H9 (cell line): ENCODE results near the gene LHFPL5. TPM values are rescaled to one million over a fixed set of nuclear protein-coding genes. Genes with fewer than 3 reads are reported as not detected.

Source experiments
- DNase-seq: peaks from one replicate; pipeline ENCODE4 v3.0.0-alpha.2; 2017
- H2AFZ ChIP-seq: one replicate; pipeline ENCODE4 v1.6.1; 2013; ENCODE audit warnings: mild to moderate bottlenecking, low read length, control low read depth, moderate library complexity
- H2AK5ac ChIP-seq: 2 replicates; pipeline ENCODE4 v1.6.1; 2013; ENCODE audit warnings: low read length, control low read depth, mixed read lengths; ENCODE audit not compliant: insufficient read length
- H2BK120ac ChIP-seq: one replicate; pipeline ENCODE4 v1.6.1; 2013; ENCODE audit warnings: low read depth, mild to moderate bottlenecking, low read length, control low read depth, inconsistent platforms; ENCODE audit not compliant: poor library complexity, severe bottlenecking
- H2BK12ac ChIP-seq: 2 replicates; pipeline ENCODE4 v1.6.1; 2013; ENCODE audit warnings: low read length, control low read depth, mixed read lengths, low read depth; ENCODE audit not compliant: insufficient read length
- H2BK15ac ChIP-seq: 2 replicates; pipeline ENCODE4 v1.6.1; 2013; ENCODE audit warnings: low read depth, low read length, control low read depth
- H2BK20ac ChIP-seq: one replicate; pipeline ENCODE4 v1.6.1; 2013; ENCODE audit warnings: low read depth, mild to moderate bottlenecking, low read length, control low read depth, inconsistent platforms; ENCODE audit not compliant: poor library complexity, severe bottlenecking
- H2BK5ac ChIP-seq: 2 replicates; pipeline ENCODE4 v1.6.1; 2013; ENCODE audit warnings: low read length, control low read depth, mixed read lengths; ENCODE audit not compliant: insufficient read length
- H3K14ac ChIP-seq: 2 replicates; pipeline ENCODE4 v1.6.1; 2013; ENCODE audit warnings: low read length, control low read depth; ENCODE audit not compliant: insufficient read depth
- H3K18ac ChIP-seq: 2 replicates; pipeline ENCODE4 v1.6.1; 2013; ENCODE audit warnings: low read depth, mild to moderate bottlenecking, mixed read lengths, low read length, control low read depth; ENCODE audit not compliant: insufficient read length
- H3K23ac ChIP-seq: 2 replicates; pipeline ENCODE4 v1.6.1; 2013; ENCODE audit warnings: low read length, control low read depth, mixed read lengths, low read depth; ENCODE audit not compliant: insufficient read length
- H3K23me2 ChIP-seq: 2 replicates; pipeline ENCODE4 v1.6.1; 2013; ENCODE audit warnings: low read depth, mild to moderate bottlenecking, mixed read lengths, low read length, control low read depth; ENCODE audit not compliant: insufficient read length, poor library complexity, severe bottlenecking
- H3K27ac ChIP-seq: 2 replicates; pipeline ENCODE4 v1.5.1; 2013; ENCODE audit warnings: low read length, control low read depth, mixed read lengths, low read depth; ENCODE audit not compliant: insufficient read length
- H3K27me3 ChIP-seq: 2 replicates; pipeline ENCODE4 v1.6.1; 2013; ENCODE audit warnings: low read length, control low read depth, inconsistent platforms; ENCODE audit not compliant: insufficient read depth
- H3K4ac ChIP-seq: 2 replicates; pipeline ENCODE4 v1.6.1; 2013; ENCODE audit warnings: low read depth, mild to moderate bottlenecking, control low read depth, inconsistent platforms, low read length, moderate library complexity
- H3K4me1 ChIP-seq: 2 replicates; pipeline ENCODE4 v1.6.1; 2013; ENCODE audit warnings: low read length, control low read depth, inconsistent platforms; ENCODE audit not compliant: insufficient read depth
- H3K4me2 ChIP-seq: 2 replicates; pipeline ENCODE4 v1.6.1; 2013; ENCODE audit warnings: low read length, control low read depth, mixed read lengths; ENCODE audit not compliant: insufficient read length, insufficient read depth
- H3K56ac ChIP-seq: 2 replicates; pipeline ENCODE4 v1.6.1; 2013; ENCODE audit warnings: low read depth, mild to moderate bottlenecking, mixed read lengths, low read length, control low read depth; ENCODE audit not compliant: insufficient read length
- H3K79me1 ChIP-seq: 2 replicates; pipeline ENCODE4 v1.6.1; 2013; ENCODE audit warnings: low read depth, mild to moderate bottlenecking, moderate library complexity, low read length, control low read depth, inconsistent platforms; ENCODE audit not compliant: insufficient read depth, poor library complexity, severe bottlenecking
- H3K79me2 ChIP-seq: 2 replicates; pipeline ENCODE4 v1.6.1; 2013; ENCODE audit warnings: low read length, control low read depth, inconsistent platforms; ENCODE audit not compliant: insufficient read depth
- H3K9ac ChIP-seq: 2 replicates; pipeline ENCODE4 v1.6.1; 2013; ENCODE audit warnings: low read length, control low read depth, mixed read lengths; ENCODE audit not compliant: insufficient read length; ENCODE audit errors: extremely low read depth
- H3K9me3 ChIP-seq: one replicate; pipeline ENCODE4 v1.6.1; 2013; ENCODE audit warnings: low read depth, low read length, inconsistent platforms; ENCODE audit not compliant: control insufficient read depth
- H3T11ph ChIP-seq: one replicate; pipeline ENCODE4 v1.6.1; 2013; ENCODE audit warnings: mild to moderate bottlenecking, low read length, control low read depth, inconsistent platforms
- H4K20me1 ChIP-seq: one replicate; pipeline ENCODE4 v1.6.1; 2013; ENCODE audit not compliant: control insufficient read depth, insufficient read length, insufficient read depth
- H4K5ac ChIP-seq: 2 replicates; pipeline ENCODE4 v1.6.1; 2013; ENCODE audit warnings: low read depth, mild to moderate bottlenecking, mixed read lengths, low read length, control low read depth; ENCODE audit not compliant: insufficient read length
- H4K8ac ChIP-seq: replicated peaks from 2 replicates; pipeline ENCODE4 v1.6.1; 2013; ENCODE audit warnings: low read length, control low read depth, mixed read lengths, low read depth; ENCODE audit not compliant: insufficient read length
- H4K91ac ChIP-seq: 2 replicates; pipeline ENCODE4 v1.6.1; 2013; ENCODE audit warnings: low read depth, mild to moderate bottlenecking, moderate library complexity, mixed read lengths, low read length, control low read depth; ENCODE audit not compliant: insufficient read length
- H3K27ac Mint-ChIP-seq, 3 experiments: 2 replicates in 2 of 3; 3 replicates in 1 of 3; pipeline ENCODE4 v1.8.0; 2020 to 2021; ENCODE audit warnings: mixed read lengths in 3 of 3, mild to moderate bottlenecking in 1 of 3, moderate library complexity in 1 of 3
- H3K27me3 Mint-ChIP-seq: 2 replicates; pipeline ENCODE4 v1.8.0; 2021; ENCODE audit warnings: low read depth, mild to moderate bottlenecking, moderate library complexity, mixed read lengths
- H3K36me3 Mint-ChIP-seq, 3 experiments: 2 replicates in 2 of 3; 3 replicates in 1 of 3; pipeline ENCODE4 v1.8.0; 2020 to 2021; ENCODE audit warnings: low read depth in 3 of 3, mixed read lengths in 3 of 3; ENCODE audit not compliant: insufficient read depth in 1 of 3
- H3K4me1 Mint-ChIP-seq, 2 experiments: 2 replicates each; pipeline ENCODE4 v1.8.0; 2020; ENCODE audit warnings: mixed read lengths in 2 of 2
- H3K4me3 Mint-ChIP-seq, 2 experiments: 2 replicates in 1 of 2; 3 replicates in 1 of 2; pipeline ENCODE4 v1.8.0; 2020 to 2021; ENCODE audit warnings: mild to moderate bottlenecking in 2 of 2, mixed read lengths in 2 of 2, moderate library complexity in 1 of 2
- H3K9me3 Mint-ChIP-seq, 2 experiments: 2 replicates in 1 of 2; 3 replicates in 1 of 2; pipeline ENCODE4 v1.8.0; 2020; ENCODE audit warnings: mild to moderate bottlenecking in 2 of 2, mixed read lengths in 2 of 2, moderate library complexity in 1 of 2
- WGBS: extraction: QIAGEN DNeasy Blood & Tissue Kit; methylation state at CpG from one replicate; pipeline ENCODE4 v1.1.7; 2013; ENCODE audit warnings: missing lambda C conversion rate, low lambda C conversion rate, mixed read lengths; ENCODE audit not compliant: insufficient read length; ENCODE audit errors: extremely low coverage; 5-methylcytosine and 5-hydroxymethylcytosine counted together
- total RNA-seq: library from RNA; stranded (reverse); gene quantifications from 2 replicates; pipeline ENCODE4 v1.2.1, GENCODE V29; 2021
- TF ChIP-seq, protein P1 (sequence below): fragments of 200-600 bp; sonication (generic); conservative IDR thresholded peaks from 3 replicates; pipeline ENCODE4 v1.8.0; 2021; ENCODE audit warnings: antibody characterized with exemption, mild to moderate bottlenecking

LHFPL5 gene
- total RNA-seq, 1 experiment from 2014 or later, result not detected

DNA sequence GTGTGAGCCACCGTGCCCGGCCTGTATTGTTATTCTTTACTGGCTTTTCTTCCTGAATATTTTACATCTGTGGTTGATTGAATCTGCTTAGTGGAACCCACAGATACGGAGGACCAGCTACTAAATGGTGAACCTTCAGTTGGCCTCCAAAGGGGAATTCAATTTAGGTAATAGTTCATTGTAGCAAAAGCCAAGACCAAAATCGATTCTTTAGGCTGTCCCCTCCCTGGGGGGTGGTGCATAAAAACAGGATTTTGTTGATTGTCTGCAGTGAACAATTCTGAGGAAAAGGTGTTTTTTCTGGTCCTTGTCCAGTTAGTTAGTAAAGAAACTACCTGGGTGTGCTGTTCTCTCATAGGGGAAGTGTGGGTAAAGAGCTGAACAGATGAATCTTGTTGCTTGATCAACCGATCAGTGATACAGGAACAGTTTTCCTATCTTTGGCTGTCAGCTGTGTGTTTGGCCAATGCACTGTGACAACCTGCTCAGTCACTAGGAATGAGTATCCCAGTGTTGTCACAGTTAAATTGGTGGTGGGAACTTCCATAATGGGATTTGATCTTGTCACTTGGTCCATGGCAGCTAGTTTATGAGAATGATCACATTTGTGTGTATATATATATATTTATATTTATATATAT lies 19.5 kb downstream of the LHFPL5 start:
- H3K27ac ChIP-seq, result no peak overlapping the region
- H3K23ac ChIP-seq, result no peak overlapping the region
- no CpG with 5 or more reads among the region's 5 CpGs for WGBS

More for the DNA sequence above, 19.5 kb downstream of the LHFPL5 start:
- Histone ChIP-seq H2AK5ac (no peak overlapping the region), H3K18ac (no peak overlapping the region), H3K4me2 (no peak overlapping the region), H3K9me3 (no peaks in the 10 kb centered on the region), H3K14ac (no peak overlapping the region), H2AFZ (no peak overlapping the region), H3T11ph (no peak overlapping the region), H3K27me3 (no peaks in the 10 kb centered on the region), H4K5ac (no peak overlapping the region), H3K4me1 (no peaks in the 10 kb centered on the region; the same call in 1 of the 2 replicates), H4K91ac (no peak overlapping the region), H3K56ac (no peak overlapping the region), H2BK5ac (no peak overlapping the region), H4K8ac (no peak overlapping the region), H2BK120ac (no peak overlapping the region), H3K79me1 (no peaks in the 10 kb centered on the region), H3K9ac (no peak overlapping the region), H3K79me2 (no peaks in the 10 kb centered on the region), H2BK12ac (no peak overlapping the region), H3K4ac (no peak overlapping the region), H2BK15ac (no peak overlapping the region), H4K20me1 (no peaks in the 10 kb centered on the region), H3K23me2 (no peaks in the 10 kb centered on the region), H2BK20ac (no peak overlapping the region)
- H3K4me1 Mint-ChIP-seq, result peaks cover 3 to 5% of the 10 kb centered on the region in 2 experiments; a peak in 3 of 4 replicates
- H3K27ac Mint-ChIP-seq, result no peak overlapping the region; a peak in 1 of 7 replicates
- TF ChIP-seq, protein P1, sequence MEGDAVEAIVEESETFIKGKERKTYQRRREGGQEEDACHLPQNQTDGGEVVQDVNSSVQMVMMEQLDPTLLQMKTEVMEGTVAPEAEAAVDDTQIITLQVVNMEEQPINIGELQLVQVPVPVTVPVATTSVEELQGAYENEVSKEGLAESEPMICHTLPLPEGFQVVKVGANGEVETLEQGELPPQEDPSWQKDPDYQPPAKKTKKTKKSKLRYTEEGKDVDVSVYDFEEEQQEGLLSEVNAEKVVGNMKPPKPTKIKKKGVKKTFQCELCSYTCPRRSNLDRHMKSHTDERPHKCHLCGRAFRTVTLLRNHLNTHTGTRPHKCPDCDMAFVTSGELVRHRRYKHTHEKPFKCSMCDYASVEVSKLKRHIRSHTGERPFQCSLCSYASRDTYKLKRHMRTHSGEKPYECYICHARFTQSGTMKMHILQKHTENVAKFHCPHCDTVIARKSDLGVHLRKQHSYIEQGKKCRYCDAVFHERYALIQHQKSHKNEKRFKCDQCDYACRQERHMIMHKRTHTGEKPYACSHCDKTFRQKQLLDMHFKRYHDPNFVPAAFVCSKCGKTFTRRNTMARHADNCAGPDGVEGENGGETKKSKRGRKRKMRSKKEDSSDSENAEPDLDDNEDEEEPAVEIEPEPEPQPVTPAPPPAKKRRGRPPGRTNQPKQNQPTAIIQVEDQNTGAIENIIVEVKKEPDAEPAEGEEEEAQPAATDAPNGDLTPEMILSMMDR, result no peak
- no peaks in the 10 kb centered on the region for H3K36me3 Mint-ChIP-seq
- no peaks in the 10 kb centered on the region; a peak in 3 of 5 replicates for H3K9me3 Mint-ChIP-seq
- H3K4me3 Mint-ChIP-seq, result no peak overlapping the region
- H3K27me3 Mint-ChIP-seq, result no peaks in the 10 kb centered on the region
- DNase-seq, result no peak
